AG10803 (cell line): ENCODE measurements around the gene MAGEC1.
"Not testable (repeated sequence)": the region's sequence is repeated elsewhere in the genome, so short reads cannot be mapped to it uniquely, and the experiment has no call there.

Experiments used
- DNase-seq: peaks from one replicate; pipeline ENCODE4 v3.0.0; 2010; ENCODE audit warnings: low read depth
- H3K4me3 ChIP-seq: 2 replicates; pipeline ENCODE4 v1.5.1; 2011; ENCODE audit warnings: mild to moderate bottlenecking, low read length, control low read depth
- TF ChIP-seq, protein P1 (sequence below): conservative IDR thresholded peaks from 2 replicates; pipeline ENCODE4 v1.5.1; 2011; ENCODE audit warnings: mild to moderate bottlenecking, low read length, control low read depth, inconsistent platforms

Gene MAGEC1, protein sequence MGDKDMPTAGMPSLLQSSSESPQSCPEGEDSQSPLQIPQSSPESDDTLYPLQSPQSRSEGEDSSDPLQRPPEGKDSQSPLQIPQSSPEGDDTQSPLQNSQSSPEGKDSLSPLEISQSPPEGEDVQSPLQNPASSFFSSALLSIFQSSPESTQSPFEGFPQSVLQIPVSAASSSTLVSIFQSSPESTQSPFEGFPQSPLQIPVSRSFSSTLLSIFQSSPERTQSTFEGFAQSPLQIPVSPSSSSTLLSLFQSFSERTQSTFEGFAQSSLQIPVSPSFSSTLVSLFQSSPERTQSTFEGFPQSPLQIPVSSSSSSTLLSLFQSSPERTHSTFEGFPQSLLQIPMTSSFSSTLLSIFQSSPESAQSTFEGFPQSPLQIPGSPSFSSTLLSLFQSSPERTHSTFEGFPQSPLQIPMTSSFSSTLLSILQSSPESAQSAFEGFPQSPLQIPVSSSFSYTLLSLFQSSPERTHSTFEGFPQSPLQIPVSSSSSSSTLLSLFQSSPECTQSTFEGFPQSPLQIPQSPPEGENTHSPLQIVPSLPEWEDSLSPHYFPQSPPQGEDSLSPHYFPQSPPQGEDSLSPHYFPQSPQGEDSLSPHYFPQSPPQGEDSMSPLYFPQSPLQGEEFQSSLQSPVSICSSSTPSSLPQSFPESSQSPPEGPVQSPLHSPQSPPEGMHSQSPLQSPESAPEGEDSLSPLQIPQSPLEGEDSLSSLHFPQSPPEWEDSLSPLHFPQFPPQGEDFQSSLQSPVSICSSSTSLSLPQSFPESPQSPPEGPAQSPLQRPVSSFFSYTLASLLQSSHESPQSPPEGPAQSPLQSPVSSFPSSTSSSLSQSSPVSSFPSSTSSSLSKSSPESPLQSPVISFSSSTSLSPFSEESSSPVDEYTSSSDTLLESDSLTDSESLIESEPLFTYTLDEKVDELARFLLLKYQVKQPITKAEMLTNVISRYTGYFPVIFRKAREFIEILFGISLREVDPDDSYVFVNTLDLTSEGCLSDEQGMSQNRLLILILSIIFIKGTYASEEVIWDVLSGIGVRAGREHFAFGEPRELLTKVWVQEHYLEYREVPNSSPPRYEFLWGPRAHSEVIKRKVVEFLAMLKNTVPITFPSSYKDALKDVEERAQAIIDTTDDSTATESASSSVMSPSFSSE

DNA sequence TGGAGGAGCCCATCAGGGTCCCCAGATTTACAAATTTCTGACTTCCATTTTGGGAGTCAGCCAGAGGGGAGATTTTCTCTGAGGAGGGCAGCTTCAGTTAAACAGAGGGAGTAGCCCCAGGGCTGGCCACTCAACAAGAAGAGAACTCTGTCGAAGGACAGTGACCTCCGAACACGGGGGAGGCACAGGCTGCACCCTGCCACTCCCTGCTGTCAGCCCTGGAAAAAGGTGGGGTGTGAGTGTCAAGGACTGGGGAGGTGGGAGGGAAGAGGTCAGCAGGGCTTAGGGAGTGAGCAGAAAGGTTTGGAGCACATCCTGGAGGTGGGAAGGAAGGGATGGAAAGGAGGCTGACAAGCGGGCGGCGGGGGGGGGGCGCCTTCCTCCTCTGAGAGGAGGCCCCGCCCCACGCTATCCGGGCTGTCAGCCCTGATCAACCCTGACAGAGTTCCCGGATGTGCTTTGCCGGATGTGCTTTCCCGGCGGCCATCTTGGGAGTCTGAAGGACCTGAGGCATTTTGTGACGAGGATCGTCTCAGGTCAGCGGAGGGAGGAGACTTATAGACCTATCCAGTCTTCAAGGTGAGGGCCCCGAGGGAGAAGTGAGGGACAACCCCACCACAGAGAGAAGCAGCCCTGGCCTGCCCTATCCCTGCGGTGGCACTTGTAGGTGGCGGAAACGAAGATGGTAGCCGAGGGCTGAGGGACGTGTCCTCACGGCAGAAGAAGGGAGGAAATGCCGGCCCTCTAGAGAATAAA is at the start of gene MAGEC1:
MAGEC1 (plus strand) TSS at position 495 of the 756 bp plus-strand sequence. CDS start 1,179 bp downstream, outside the sequence.
- TF ChIP-seq, protein P1, sequence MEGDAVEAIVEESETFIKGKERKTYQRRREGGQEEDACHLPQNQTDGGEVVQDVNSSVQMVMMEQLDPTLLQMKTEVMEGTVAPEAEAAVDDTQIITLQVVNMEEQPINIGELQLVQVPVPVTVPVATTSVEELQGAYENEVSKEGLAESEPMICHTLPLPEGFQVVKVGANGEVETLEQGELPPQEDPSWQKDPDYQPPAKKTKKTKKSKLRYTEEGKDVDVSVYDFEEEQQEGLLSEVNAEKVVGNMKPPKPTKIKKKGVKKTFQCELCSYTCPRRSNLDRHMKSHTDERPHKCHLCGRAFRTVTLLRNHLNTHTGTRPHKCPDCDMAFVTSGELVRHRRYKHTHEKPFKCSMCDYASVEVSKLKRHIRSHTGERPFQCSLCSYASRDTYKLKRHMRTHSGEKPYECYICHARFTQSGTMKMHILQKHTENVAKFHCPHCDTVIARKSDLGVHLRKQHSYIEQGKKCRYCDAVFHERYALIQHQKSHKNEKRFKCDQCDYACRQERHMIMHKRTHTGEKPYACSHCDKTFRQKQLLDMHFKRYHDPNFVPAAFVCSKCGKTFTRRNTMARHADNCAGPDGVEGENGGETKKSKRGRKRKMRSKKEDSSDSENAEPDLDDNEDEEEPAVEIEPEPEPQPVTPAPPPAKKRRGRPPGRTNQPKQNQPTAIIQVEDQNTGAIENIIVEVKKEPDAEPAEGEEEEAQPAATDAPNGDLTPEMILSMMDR, result no peak
- no peak within 1 kb of the TSS for H3K4me3 ChIP-seq
- DNase-seq, result no peak

DNA sequence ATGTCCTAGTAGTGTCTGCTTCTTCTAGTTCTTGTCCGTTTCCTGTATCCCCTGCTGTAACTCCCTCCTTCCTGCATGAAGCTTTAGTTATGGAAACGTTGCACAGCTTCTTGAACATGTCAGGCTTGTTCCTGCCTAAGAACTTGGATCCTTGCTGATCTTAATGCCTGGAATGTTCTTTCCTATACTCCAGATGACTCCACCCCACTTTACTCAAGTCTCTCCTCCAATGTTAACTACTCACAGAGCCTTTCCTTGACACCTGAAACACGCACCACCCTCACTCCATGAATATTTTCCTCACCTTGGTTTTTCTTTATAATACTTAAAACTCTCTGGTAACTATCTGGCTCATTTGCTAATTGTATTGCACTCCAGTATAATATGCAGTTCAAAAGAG is 46.2 kb upstream of the MAGEC1 start:
- TF ChIP-seq, protein P1, result no peak
- H3K4me3 ChIP-seq, result no peak overlapping the region
- DNase-seq, result no peak

DNA sequence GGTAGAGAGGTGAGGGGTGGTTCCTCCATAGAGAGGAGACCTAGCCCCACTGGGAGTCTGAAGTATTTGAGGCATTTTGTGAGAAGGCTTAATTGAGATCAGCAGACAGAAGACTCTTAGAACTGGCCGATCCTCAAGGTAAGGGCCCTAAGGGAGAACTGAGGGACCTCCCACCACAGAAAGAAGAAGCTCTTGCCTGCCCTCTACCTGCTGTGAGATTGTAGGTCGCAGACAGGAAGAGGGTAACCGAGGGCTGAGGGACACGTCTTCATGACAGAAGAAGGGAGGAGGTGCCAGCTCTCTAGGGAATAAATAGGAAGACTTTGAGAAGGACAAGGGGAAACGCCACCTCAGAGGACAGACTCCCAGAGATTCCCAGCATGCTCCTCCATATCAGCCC is 24.1 kb upstream of the MAGEC1 start:
- H3K4me3 ChIP-seq, result no peak overlapping the region
- TF ChIP-seq, protein P1, result no peak
- no peak for DNase-seq

DNA sequence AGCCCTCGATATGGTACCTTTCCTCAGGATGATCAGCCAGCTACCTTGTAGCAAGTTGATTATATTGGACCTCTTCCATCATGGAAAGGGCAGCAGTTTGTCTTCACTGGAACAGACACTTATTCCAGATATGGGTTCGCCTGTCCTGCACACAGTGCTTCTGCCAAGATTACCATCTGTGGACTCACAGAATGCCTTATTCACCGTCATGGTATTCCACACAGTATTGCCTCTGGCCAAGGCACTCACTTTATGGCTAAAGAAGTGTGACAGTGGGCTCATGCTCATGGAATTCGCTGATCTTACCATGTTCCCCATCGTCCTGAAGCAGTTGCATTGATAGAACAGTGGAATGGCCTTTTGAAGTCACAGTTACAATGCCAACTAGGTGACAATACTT is 14.9 kb upstream of the MAGEC1 start:
- not testable (repeated sequence) for DNase-seq, H3K4me3 ChIP-seq

DNA sequence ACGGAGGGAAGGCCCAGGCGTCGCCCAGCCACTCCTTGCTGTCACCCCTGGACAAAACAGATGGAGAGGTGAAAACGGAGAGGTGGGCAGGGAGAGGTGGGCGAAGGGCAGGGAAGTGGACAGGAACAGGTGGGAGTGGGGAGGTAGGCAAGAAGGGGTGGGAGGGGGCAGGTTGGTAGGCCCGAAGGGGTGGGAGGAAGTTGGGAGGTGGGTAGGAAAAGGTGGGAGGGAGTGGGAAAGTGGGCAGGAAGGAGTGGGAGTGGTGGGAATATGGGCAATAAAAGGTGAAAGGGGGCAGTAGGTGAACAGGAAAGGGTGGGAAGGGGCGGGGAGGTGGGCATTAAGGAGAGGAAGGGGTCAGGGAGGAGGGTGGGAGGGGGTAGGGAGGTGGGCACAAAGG is 9.0 kb upstream of the MAGEC1 start:
- H3K4me3 ChIP-seq, result no peak overlapping the region
- no peak for DNase-seq
- TF ChIP-seq, protein P1, result no peak

DNA sequence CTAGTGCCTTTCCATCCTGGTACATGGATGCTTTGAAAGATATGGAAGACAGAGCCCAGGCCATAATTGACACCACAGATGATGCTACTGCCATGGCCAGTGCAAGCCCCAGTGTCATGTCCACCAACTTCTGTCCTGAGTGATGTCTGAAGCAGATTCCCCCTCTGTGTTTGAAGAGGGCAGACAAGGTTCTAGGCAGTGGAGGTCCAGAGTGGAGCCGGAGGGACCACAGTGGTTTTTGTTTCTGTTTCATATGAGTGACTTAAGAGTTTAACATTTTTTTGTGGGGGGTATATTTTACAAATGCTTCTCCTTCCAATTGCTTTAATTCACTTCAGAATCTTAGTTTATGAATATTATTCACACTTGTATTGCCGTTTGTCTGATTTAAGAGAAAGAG is 6.0 kb upstream of the MAGEC1 start:
- DNase-seq, result no peak
- no peak overlapping the region for H3K4me3 ChIP-seq
- TF ChIP-seq, protein P1, result no peak

DNA sequence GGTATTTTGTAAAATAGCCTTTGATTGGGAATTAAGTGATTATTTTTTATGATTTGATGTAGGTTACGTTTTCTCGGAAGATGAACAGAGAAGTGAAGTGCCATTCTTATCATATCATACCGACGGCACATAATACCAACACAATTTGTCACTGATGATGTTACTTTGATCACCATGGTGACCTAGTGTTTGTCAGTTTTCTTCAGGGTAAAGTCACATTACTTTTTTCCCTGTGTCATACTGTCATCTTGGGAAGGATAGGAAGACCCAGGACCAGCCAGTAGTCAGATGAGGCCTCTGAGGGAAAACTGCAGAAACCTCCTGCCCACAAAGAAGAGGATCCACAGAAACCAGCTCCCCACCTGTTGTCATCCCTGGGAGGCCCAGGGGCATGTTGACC is 1.3 kb upstream of the MAGEC1 start:
- no peak overlapping the region for H3K4me3 ChIP-seq
- no peak for DNase-seq
- TF ChIP-seq, protein P1, result no peak
